ENCODE measurements around the gene ADCY2.

The ADCY2 gene

DNA sequence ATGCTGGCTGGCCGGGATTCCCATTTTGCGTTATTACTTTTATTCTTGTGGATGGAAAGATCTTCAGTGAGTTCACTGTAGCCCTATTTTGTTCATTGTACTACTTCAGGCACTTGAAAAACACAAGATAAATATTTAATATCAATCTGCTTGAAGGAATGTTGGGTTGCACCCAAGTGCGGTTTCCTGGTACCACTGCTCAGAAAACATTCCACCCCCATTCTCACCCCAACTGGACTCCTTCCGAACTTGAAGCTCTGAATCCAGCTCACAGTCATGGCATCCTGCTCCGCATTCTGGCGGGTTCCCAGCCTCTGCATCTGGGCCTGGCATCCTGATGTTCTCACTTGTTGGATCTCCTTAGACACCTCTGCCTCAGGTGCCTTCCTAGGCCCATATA is 351.8 kb downstream of the ADCY2 start:
- H3K4me3 ChIP-seq (ENCODE audit: low read depth, low read length): no peak overlapping the region
- no peak for DNase-seq (ENCODE audit: low read depth, low spot score)
- TF ChIP-seq, protein P1, sequence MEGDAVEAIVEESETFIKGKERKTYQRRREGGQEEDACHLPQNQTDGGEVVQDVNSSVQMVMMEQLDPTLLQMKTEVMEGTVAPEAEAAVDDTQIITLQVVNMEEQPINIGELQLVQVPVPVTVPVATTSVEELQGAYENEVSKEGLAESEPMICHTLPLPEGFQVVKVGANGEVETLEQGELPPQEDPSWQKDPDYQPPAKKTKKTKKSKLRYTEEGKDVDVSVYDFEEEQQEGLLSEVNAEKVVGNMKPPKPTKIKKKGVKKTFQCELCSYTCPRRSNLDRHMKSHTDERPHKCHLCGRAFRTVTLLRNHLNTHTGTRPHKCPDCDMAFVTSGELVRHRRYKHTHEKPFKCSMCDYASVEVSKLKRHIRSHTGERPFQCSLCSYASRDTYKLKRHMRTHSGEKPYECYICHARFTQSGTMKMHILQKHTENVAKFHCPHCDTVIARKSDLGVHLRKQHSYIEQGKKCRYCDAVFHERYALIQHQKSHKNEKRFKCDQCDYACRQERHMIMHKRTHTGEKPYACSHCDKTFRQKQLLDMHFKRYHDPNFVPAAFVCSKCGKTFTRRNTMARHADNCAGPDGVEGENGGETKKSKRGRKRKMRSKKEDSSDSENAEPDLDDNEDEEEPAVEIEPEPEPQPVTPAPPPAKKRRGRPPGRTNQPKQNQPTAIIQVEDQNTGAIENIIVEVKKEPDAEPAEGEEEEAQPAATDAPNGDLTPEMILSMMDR (IDR thresholded peaks at IDR 0.05; ENCODE audit: insufficient read depth, low read length, missing control alignments): no peak
- ChIA-PET CTCF (interaction anchor here (0.7 to 4.7 kb wide), 2 partner anchors 66 to 488 kb away, joined by 3 to 56 read pairs; no protein-coding TSS in a partner anchor), POLR2A (no interaction called here)

- DNase-seq (ENCODE audit: low read depth, low spot score): no peak
- H3K4me3 ChIP-seq (ENCODE audit: low read depth, low read length): no peak overlapping the region
- TF ChIP-seq, protein P1 (IDR thresholded peaks at IDR 0.05; ENCODE audit: insufficient read depth, low read length, missing control alignments): no peak
- ChIA-PET POLR2A (no interaction called here), CTCF (no interaction called here)
These were observed 353.7 kb downstream of the ADCY2 start for GRCh38 chr5:7749626-7750025.

DNA sequence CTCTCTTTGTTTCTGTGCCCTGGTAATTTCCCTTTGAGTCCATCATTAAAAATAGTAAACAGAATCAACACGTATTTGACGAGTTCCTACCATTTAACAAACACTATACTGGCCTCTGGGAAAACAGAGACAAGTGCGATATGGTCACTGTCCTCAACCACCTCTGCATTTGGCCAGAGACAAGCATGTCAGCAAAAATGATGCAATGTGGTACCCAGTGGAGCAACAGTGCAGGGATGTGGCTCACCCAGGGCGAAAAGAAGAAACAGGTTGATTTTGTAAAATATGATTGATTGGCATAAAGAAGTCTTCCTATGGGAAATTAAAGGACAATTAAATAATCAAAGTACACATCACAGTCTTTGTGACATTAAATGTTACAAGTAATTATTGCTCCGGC is 355.9 kb downstream of the ADCY2 start:
- POLR2A ChIA-PET: no interaction called here
- no peak for DNase-seq (ENCODE audit: low read depth, low spot score)
- TF ChIP-seq, protein P1 (IDR thresholded peaks at IDR 0.05; ENCODE audit: insufficient read depth, low read length, missing control alignments): no peak
- CTCF ChIA-PET: interaction anchor here (1.5 to 1.6 kb wide), 2 partner anchors 10 to 491 kb away, joined by 4 to 6 read pairs; no protein-coding TSS in a partner anchor
- no peak overlapping the region for H3K4me3 ChIP-seq (ENCODE audit: low read depth, low read length)

DNA sequence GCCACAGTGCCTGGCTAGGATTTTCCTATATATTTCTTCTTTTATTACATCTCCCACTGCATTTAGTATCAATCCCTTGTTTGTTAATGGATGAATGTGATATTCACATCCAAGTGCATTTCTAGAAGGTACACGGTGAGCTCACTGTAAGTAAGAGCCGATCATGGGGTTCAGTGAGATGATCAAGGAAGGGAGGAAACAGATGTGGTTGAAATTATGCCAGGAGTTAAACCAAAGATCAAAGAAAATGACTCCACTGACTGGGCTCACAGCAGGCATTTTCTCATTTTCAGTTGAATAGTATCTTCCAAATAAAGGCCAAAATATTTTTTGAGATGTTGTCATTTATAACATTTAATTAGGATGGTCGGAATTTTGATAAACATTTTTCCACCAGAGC is 357.2 kb downstream of the ADCY2 start:
- DNase-seq (ENCODE audit: low read depth, low spot score): no peak
- TF ChIP-seq, protein P1 (IDR thresholded peaks at IDR 0.05; ENCODE audit: insufficient read depth, low read length, missing control alignments): no peak
- ChIA-PET POLR2A (no interaction called here), CTCF (interaction anchor here (1.6 to 2.4 kb wide), 2 partner anchors 492 to 493 kb away, joined by 6 to 8 read pairs; no protein-coding TSS in a partner anchor)
- no peak overlapping the region for H3K4me3 ChIP-seq (ENCODE audit: low read depth, low read length)

- POLR2A ChIA-PET: no interaction called here
These were observed 357.7 kb downstream of the ADCY2 start for GRCh38 chr5:7753596-7753995.

DNA sequence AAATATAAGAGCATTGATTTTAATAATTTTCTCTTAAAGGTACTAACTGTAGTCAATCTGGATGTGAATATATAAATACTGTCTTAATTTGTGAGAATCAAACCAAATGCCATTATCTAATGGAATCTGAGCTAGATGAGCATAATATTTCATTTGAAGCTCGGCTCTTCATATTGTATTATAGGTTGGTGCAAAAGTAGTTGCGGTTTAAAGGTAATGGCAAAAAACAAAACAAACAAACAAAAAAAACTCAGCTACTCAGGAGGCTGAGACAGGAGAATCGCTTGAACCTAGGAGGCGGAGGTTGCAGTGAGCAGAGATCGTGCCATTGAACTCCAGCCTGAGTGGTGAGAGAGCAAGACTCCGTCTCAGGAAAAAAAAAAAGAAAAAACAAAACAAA is 358.6 kb downstream of the ADCY2 start:
- no peak overlapping the region for H3K4me3 ChIP-seq (ENCODE audit: low read depth, low read length)
- POLR2A ChIA-PET: no interaction called here
- CTCF ChIA-PET: interaction anchor here (0.6 to 2.4 kb wide), 3 partner anchors 9 to 494 kb away, joined by 3 to 18 read pairs (median 8); no protein-coding TSS in a partner anchor
- TF ChIP-seq, protein P1 (IDR thresholded peaks at IDR 0.05; ENCODE audit: insufficient read depth, low read length, missing control alignments): no peak
- DNase-seq (ENCODE audit: low read depth, low spot score): no peak

More at GRCh38 chr5:7753596-7753995, 357.7 kb downstream of the ADCY2 start:
- TF ChIP-seq, protein P1 (IDR thresholded peaks at IDR 0.05; ENCODE audit: insufficient read depth, low read length, missing control alignments): no peak
- CTCF ChIA-PET: interaction anchor here (2.3 to 2.4 kb wide), 2 partner anchors 8 to 493 kb away, joined by 8 to 18 read pairs; no protein-coding TSS in a partner anchor
- no peak overlapping the region for H3K4me3 ChIP-seq (ENCODE audit: low read depth, low read length)
- no peak for DNase-seq (ENCODE audit: low read depth, low spot score)

All from AG04449 (cell line).